WERI-Rb-1 (cell line): ENCODE data around the gene HS6ST1.
A peak's percentile ranks its signal among the peaks of the same experiment; 100 is the strongest.

Source experiments
- DNase-seq: peaks from one replicate; pipeline ENCODE4 v3.0.0-alpha.2; 2020
- H3K27ac ChIP-seq: fragments of 250-450 bp; sonication (Bioruptor Pico); 2 replicates; pipeline ENCODE4 v1.5.1; 2020; ENCODE audit warnings: mild to moderate bottlenecking, moderate library complexity
- H3K27me3 ChIP-seq: fragments of 250-450 bp; sonication (Bioruptor Pico); 2 replicates; pipeline ENCODE4 v1.5.1; 2021; ENCODE audit warnings: mild to moderate bottlenecking, low read depth, moderate library complexity; ENCODE audit not compliant: insufficient read depth, severe bottlenecking
- H3K36me3 ChIP-seq: fragments of 250-450 bp; sonication (Bioruptor Pico); 2 replicates; pipeline ENCODE4 v1.5.1; 2020; ENCODE audit warnings: mild to moderate bottlenecking, moderate library complexity
- H3K4me3 ChIP-seq: 2 replicates; pipeline ENCODE4 v1.5.1; 2011; ENCODE audit warnings: low read depth, mild to moderate bottlenecking, control low read depth, low read length
- H3K9me3 ChIP-seq: fragments of 250-450 bp; sonication (Bioruptor Pico); 2 replicates; pipeline ENCODE4 v1.5.1; 2021; ENCODE audit warnings: mild to moderate bottlenecking, moderate library complexity; ENCODE audit not compliant: severe bottlenecking
- TF ChIP-seq, protein P1 (sequence below): IDR thresholded peaks from 2 replicates; pipeline ENCODE4 v1.5.1; 2011; ENCODE audit warnings: low read depth, mild to moderate bottlenecking, control low read depth, inconsistent platforms, low read length

HS6ST1 gene

DNA sequence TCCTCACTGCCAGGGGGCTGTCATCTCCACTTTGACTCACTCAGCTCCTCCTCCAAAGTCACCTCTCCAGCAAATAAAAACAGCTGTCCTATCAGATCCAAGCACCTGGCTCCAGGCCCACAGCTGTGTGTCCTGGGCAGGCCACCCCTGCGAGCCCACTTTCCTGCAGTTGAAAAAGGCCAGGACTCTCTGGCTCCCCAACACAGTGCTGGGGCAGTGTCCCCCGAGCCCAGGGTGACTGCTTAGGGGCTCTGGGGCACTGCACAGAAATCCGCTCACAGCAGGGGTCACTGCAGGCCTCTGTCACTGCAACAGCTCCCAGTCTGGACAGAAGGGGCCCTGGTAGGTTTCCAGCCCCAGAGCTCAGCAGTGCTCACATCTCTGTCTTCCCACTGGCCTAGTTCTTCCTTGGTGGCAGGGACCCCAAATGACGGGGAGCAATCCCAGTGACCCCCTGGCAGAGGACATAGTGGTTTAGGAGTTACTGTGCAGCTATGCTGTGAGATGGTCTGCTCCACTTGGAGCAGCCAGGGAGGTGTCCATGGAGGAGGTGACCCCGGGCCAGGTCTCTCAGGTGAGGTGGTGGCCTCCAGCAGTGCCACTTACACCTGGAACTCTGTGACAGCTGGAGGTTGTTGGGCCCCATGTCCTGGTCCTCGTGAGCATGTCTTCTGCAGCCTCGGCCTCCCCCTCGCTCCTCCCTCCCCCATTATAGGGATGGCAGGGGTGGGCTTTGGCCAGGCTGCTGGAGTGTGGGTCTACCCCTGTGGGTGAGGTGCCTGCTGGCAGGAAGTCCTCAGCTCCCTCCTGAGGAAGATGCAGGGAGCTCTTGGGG lies 35.5 kb downstream of the HS6ST1 start:
- no peak overlapping the region for H3K4me3 ChIP-seq
- peaks cover 37% of the 10 kb centered on the region for H3K36me3 ChIP-seq
- TF ChIP-seq, protein P1, sequence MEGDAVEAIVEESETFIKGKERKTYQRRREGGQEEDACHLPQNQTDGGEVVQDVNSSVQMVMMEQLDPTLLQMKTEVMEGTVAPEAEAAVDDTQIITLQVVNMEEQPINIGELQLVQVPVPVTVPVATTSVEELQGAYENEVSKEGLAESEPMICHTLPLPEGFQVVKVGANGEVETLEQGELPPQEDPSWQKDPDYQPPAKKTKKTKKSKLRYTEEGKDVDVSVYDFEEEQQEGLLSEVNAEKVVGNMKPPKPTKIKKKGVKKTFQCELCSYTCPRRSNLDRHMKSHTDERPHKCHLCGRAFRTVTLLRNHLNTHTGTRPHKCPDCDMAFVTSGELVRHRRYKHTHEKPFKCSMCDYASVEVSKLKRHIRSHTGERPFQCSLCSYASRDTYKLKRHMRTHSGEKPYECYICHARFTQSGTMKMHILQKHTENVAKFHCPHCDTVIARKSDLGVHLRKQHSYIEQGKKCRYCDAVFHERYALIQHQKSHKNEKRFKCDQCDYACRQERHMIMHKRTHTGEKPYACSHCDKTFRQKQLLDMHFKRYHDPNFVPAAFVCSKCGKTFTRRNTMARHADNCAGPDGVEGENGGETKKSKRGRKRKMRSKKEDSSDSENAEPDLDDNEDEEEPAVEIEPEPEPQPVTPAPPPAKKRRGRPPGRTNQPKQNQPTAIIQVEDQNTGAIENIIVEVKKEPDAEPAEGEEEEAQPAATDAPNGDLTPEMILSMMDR = peak; percentile 71
- H3K27ac ChIP-seq = peak overlapping the region; percentile 71
- peak; percentile 76 for DNase-seq
- H3K9me3 ChIP-seq = no peaks in the 10 kb centered on the region
- H3K27me3 ChIP-seq = no peaks in the 10 kb centered on the region

GRCh38 chr2:128282246-128282975 lies 36.3 kb downstream of the HS6ST1 start:
- Histone ChIP-seq H3K27me3 (no peaks in the 10 kb centered on the region), H3K9me3 (no peaks in the 10 kb centered on the region), H3K36me3 (peaks cover 32% of the 10 kb centered on the region), H3K4me3 (no peak overlapping the region), H3K27ac (peak overlapping the region; percentile 71)
- peak; percentile 67 for DNase-seq
- TF ChIP-seq, protein P1 = no peak

DNA sequence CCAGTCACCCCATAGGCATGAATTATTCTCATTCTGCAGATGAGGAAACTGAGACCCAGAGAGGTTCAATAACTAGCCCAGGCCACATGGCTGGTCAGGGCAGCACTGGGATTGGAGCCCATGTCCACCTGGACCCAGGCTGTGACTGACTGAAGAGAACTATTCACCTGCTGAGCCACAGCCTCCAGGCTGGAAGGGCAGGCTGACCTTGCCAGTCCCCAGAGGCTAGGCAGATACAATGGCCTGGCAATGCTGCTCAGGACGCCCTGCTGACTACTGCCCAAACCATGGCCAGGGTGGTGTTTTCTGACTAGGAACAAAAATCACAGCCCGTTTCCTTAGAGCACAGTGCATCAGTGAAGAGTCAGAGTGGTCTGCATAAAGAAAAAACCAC lies 36.8 kb downstream of the HS6ST1 start:
- no peak for DNase-seq
- TF ChIP-seq, protein P1 = no peak
- Histone ChIP-seq H3K9me3 (no peaks in the 10 kb centered on the region), H3K27ac (peak overlapping the region; percentile 71), H3K36me3 (peaks cover 26% of the 10 kb centered on the region), H3K27me3 (no peaks in the 10 kb centered on the region), H3K4me3 (no peak overlapping the region)

DNA sequence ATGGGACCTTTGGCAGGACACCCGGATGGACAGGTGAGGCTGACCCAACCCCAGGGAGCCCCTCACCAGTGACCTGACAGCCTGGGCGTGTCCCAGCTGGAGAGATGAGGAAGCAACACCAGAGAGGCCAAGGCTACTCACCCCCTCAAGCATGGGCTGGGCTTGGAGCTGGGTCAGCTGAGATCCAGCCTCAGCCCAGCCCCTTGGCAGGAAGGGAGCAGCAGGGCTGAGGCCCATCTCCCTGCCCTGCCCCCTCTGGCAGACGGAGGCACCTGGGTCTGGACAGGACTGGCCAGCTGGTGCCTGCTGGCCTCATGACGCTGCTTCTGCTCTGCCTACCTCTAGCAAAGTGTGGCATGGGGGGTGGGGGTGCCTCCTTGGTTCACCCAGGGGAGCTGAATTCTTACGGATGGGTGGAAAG lies 37.8 kb downstream of the HS6ST1 start:
- TF ChIP-seq, protein P1 = 0 out of 2 replicates have a peak, but pooled peaks have one; percentile 9
- DNase-seq = peak; percentile 64
- H3K27me3 ChIP-seq = no peaks in the 10 kb centered on the region
- H3K27ac ChIP-seq = peak overlapping the region; percentile 71
- no peak overlapping the region for H3K4me3 ChIP-seq
- H3K36me3 ChIP-seq = peaks cover 21% of the 10 kb centered on the region
- H3K9me3 ChIP-seq = no peaks in the 10 kb centered on the region

GRCh38 chr2:128280158-128280871 lies 38.4 kb downstream of the HS6ST1 start:
- Histone ChIP-seq H3K27me3 (no peaks in the 10 kb centered on the region), H3K4me3 (no peak overlapping the region), H3K36me3 (peaks cover 23% of the 10 kb centered on the region), H3K27ac (peak overlapping the region; percentile 71; the same call in 1 of the 2 replicates), H3K9me3 (no peaks in the 10 kb centered on the region)
- DNase-seq = no peak
- TF ChIP-seq, protein P1 = no peak
